Activated CD8-positive, alpha-beta memory T cell treated with anti-CD3 and anti-CD28 coated beads, Interleukin-2, amount 50 U/mL, for 24 hours (primary cell): ENCODE results near the gene AGER.
"Not testable (repeated sequence)": the region's sequence is repeated elsewhere in the genome, so short reads cannot be mapped to it uniquely, and the experiment has no call there.

ENCODE experiments used
- DNase-seq: peaks from one replicate; pipeline ENCODE4 v3.0.0-alpha.2; 2020; ENCODE audit errors: extremely low read depth

The AGER gene

GRCh38 chr6:32198866-32199265, 14.8 kb upstream of the AGER start:
- DNase-seq, result no peak

DNA sequence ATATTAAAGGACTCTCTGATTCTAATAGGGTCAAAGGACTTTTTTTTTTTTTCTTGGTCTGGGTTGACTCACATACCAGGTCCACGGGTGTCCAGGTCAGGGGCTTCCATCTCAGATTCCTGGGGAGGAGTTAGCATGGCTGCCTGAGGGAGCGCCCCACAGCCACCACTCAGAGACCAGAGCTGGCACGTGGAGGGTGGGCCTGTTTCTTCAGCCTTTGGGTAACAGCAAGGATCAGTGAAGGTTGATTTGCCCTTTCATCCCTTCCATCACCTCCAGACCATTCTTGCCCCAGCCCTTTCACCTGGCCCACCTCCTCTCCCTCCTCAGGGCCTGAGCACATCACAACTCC, 14.3 kb upstream of the AGER start:
- DNase-seq, result no peak

- DNase-seq, result no peak
Measured at GRCh38 chr6:32196682-32197616, 12.9 kb upstream of the AGER start.

- DNase-seq, result no peak
Measured at GRCh38 chr6:32195902-32196681, 12.0 kb upstream of the AGER start.

- peak; percentile 100 for DNase-seq
Measured at GRCh38 chr6:32195652-32195901, 11.5 kb upstream of the AGER start.

DNA sequence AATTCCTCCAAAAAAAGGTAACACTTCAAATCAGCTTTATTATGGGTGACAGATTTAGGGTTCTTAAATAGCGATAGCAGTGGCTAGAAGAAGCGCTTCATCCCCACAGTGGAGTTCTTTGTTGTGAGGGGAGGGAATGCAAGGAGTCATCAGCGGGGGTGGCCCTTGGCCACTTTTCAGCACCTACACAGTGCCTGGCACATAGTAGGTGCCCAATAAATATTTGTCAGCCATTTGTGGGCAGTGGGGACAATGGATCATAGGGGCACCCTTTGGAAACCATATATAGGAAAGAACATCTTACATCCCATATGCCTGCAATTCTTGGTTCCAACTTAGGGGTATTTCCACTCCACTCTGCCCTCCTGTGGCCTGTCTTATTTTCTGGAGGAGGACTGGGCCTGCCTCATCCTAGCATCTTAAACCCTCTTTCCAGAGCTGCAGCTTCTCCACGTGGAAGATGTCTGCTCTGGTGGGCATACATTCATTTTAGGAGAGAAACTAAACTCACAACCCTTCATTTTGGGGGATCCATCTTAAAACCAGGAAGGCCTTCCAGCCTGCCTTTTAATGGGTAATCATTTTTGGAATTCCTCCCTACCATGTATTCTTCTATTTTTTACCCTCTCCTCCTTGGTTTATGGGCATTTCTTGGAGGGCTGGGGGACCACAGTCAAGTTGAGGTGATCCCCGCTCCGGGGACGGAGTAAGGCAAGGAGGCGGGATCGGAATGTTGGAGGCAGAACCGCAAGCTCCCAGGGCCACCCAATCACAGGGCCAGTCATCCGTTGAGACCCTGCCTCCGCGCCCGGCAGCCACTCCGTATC, 11.0 kb upstream of the AGER start:
- DNase-seq, result no peak

GRCh38 chr6:32194388-32194787, 10.3 kb upstream of the AGER start:
- DNase-seq, result no peak

GRCh38 chr6:32193096-32193495, 9.0 kb upstream of the AGER start:
- DNase-seq, result not testable (repeated sequence)

GRCh38 chr6:32192608-32193039, 8.6 kb upstream of the AGER start, which contains the start of gene GPSM3:
TSS of gene GPSM3 (minus strand) at chr6:32192643. CDS start at chr6:32192513, 130 bp downstream.
- DNase-seq, result no peak

- no peak for DNase-seq
Measured at GRCh38 chr6:32191696-32192607, 7.9 kb upstream of the AGER start.

GRCh38 chr6:32190911-32191677, 7.0 kb upstream of the AGER start:
- DNase-seq, result no peak

GRCh38 chr6:32190054-32190851, 6.2 kb upstream of the AGER start, which contains the start of gene PBX2:
TSS of gene PBX2 (minus strand) at chr6:32190202. CDS start at chr6:32189915, 287 bp downstream.
- no peak for DNase-seq

DNA sequence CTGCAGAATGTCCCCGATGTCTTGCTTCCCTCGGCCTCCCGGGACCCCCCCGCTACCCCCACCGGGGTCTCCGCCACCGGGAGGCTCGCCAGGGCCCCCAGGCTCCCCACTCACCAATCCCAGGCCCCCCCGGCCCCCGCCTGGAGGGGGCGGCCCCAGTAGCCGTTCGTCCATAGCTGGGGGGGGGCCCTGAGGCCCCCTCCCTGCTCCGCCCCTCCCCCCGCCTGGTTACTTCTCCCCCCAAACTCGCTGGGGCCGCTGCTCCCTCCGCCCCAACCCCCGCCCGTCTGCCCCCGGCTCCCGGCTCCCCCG, 5.6 kb upstream of the AGER start:
- no peak for DNase-seq

DNA sequence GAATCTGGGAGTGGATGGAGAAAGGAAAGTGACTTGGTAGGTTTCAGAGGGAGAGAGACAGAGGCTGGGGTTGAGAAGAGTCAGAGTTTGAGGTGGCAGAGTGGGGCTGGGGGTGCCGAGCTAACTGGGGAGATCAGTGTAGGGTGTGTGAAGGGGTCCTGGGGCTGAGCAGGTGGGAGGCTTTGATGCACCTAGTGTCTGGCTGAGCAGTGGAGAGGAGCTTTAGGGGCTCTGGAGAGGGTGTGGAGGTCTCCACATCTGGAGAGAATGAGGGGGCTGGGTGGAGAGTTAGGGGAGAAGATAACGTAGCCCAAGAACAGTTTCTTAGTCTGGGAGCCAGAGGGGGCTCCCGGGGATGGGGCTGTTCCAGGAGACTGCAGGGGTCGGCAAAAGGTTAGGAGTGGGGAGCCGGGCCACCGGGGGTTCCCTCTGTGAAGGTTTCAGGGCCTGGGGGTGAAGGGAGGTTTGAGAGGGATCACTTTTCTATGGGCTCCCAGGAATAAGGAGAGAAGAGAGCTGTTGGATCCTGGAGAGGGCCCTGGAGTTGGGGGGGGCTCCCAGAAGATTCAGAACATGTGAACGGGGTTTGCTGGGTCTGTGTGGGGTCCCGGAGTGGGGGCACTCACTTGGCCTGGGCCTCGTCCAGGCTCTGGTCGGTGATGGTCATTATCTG, 5.2 kb upstream of the AGER start:
- no peak for DNase-seq

GRCh38 chr6:32188381-32189068, 4.5 kb upstream of the AGER start:
- DNase-seq, result no peak

DNA sequence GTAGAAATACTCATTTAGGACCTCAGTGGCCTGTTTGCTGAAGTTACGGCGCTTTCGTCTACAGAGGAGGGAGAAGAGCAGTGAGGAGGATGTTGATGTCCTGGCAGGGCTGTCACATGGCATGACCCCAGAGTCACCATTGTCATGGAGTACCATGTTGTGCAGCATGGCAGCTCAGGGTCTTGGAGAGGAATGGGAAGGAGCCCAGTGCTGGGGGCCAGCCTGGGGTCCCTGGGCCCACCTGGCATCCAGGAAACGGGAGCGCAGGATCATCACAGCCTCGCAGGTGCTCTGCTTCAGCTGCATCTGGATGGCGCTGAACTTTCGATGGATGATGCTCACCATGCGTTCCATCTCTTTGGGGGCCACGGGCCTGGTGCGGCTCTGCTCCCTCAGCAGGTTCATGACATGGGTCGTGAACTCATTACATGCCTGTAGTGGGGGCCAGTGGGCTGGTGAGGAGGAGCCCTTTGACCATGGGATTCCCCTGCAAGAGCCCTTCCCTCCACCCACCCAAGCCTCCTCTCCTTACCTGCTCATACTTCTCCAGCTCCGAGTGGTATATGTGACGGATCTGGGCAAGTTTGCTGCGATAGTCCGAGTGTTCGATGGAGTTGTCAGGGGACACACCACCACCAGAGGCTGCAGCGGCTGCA, 3.8 kb upstream of the AGER start:
- DNase-seq, result not testable (repeated sequence)

DNA sequence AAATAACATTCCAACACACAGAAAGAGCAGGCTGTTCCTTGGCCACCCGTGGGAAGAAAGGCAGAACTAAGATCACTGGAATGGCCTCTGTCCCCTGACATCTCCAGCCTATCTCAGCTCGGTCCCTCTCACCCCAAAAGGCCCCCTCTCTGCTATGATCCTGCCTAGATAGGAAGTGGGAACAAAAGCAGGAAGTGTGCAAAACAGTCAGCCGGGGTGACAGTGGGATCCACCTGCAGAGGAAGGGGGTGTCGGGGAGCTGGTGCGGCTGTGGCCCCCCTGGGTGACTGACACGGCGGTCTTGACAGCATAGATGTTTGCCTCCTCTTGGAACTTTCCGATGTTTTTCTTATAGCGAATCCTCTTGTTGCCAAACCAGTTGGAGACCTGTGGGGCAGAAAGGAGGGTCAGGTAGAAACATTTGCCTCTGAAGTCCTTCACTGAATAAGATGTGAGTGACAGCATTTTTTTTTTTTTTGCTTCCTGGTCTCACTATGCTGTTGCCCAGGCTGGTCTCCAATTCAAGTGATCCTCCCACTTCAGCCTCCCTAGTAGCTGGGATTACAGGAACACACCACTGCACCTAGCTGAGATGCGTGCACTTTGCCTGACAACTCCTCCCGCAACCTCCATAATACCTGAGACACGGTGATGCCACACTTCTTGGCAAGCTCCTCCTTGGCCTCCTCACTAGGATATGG, 3.1 kb upstream of the AGER start:
- no peak for DNase-seq
